ENCODE measurements around the gene XPO1.
"Not testable (repeated sequence)": the region's sequence is repeated elsewhere in the genome, so short reads cannot be mapped to it uniquely, and the experiment has no call there.

Gene XPO1, protein sequence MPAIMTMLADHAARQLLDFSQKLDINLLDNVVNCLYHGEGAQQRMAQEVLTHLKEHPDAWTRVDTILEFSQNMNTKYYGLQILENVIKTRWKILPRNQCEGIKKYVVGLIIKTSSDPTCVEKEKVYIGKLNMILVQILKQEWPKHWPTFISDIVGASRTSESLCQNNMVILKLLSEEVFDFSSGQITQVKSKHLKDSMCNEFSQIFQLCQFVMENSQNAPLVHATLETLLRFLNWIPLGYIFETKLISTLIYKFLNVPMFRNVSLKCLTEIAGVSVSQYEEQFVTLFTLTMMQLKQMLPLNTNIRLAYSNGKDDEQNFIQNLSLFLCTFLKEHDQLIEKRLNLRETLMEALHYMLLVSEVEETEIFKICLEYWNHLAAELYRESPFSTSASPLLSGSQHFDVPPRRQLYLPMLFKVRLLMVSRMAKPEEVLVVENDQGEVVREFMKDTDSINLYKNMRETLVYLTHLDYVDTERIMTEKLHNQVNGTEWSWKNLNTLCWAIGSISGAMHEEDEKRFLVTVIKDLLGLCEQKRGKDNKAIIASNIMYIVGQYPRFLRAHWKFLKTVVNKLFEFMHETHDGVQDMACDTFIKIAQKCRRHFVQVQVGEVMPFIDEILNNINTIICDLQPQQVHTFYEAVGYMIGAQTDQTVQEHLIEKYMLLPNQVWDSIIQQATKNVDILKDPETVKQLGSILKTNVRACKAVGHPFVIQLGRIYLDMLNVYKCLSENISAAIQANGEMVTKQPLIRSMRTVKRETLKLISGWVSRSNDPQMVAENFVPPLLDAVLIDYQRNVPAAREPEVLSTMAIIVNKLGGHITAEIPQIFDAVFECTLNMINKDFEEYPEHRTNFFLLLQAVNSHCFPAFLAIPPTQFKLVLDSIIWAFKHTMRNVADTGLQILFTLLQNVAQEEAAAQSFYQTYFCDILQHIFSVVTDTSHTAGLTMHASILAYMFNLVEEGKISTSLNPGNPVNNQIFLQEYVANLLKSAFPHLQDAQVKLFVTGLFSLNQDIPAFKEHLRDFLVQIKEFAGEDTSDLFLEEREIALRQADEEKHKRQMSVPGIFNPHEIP (N-terminal part only)

GRCh38 chr2:61538200-61538919, at the start of gene XPO1:
XPO1 (minus strand) TSS chr2:61538356; CDS start chr2:61533897, 4,459 bp downstream.
- peak; percentile 100 for DNase-seq

- DNase-seq = not testable (repeated sequence)
Observed at GRCh38 chr2:61586928-61587327, 48.8 kb upstream of the XPO1 start.

GRCh38 chr2:61585383-61585782, 47.2 kb upstream of the XPO1 start:
- DNase-seq = no peak

DNA sequence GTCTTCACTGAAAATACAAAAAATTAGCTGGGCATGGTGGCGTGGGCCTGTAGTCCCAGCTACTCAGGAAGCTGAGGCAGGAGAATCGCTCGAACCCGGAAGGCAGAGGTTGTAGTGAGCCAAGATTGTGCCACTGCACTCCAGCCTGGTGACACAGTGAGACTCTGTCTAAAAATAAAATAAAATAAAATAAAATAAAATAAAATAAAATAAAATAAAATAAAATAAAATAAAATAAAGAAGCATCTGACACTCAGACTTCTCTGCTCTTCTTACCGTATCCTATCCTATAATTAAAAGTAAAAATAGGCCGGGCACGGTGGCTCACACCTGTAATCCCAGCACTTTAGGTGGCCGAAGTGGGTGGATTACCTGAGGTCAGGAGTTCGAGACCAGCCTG, 46.2 kb upstream of the XPO1 start:
- DNase-seq = not testable (repeated sequence)

DNA sequence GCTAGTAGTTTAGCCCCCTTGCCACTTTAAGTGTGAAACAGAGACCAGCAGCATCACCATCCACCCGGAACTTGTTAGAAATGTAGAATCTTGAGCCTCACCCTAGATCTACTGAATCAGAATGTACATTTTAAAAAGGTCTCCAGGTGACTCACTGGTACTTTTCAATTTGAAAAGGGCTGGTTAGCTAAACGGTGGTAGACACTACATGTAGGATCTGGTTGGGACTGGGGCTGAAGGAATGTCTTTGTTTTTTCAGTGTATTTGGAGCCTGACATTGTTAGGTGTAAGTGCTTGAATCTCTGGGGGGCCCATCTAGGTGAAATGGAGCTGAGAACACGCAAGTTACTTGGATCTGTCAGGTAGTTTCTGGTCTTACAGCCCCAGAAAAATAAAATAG, 44.0 kb upstream of the XPO1 start:
- no peak for DNase-seq

- no peak for DNase-seq
Observed at GRCh38 chr2:61581716-61582115, 43.6 kb upstream of the XPO1 start.

DNA sequence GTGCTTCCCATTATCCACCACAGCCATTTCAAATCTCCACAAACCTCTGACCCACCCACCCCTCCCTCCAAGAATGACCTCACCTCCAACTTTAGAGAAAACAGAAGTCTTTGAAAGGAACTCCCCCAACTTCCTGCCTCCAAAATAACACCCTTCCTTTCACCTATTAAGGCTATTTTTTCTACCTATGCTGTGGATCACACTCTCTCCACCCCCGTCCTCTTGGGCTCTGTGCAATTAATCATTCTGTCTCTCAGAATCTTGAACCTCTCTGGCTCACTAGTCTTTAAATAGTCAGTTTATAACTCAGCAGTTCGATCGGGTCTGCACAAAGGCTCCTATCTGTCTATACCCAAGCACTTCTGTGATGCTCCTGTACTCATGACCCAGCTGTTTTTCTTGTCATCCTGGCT, 37.3 kb upstream of the XPO1 start:
- no peak for DNase-seq

- no peak for DNase-seq
Observed at GRCh38 chr2:61566566-61566965, 28.4 kb upstream of the XPO1 start.

GRCh38 chr2:61562615-61563014, 24.5 kb upstream of the XPO1 start:
- no peak for DNase-seq

- DNase-seq = no peak
Observed at GRCh38 chr2:61558160-61558559, 20.0 kb upstream of the XPO1 start.

GRCh38 chr2:61557381-61557780, 19.2 kb upstream of the XPO1 start:
- no peak for DNase-seq

DNA sequence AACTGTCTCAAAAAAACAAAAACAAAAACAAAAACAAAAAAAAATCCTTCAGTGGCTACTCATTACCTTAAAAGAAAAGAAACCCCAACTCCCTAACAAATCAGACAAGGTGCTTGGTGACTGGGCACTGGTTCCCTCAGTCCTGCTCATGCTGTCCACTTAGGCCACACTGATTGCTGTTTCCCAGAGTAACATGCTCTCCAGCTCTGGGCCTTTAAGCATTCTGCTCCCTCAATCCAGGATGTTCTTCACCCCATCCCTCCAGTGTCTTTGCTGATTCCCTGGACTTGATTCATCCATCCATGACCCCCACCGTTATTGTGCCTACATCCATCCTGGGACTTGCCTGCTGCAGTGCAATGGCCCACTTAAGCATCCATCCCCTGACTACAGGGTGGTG, 16.4 kb upstream of the XPO1 start:
- DNase-seq = no peak

DNA sequence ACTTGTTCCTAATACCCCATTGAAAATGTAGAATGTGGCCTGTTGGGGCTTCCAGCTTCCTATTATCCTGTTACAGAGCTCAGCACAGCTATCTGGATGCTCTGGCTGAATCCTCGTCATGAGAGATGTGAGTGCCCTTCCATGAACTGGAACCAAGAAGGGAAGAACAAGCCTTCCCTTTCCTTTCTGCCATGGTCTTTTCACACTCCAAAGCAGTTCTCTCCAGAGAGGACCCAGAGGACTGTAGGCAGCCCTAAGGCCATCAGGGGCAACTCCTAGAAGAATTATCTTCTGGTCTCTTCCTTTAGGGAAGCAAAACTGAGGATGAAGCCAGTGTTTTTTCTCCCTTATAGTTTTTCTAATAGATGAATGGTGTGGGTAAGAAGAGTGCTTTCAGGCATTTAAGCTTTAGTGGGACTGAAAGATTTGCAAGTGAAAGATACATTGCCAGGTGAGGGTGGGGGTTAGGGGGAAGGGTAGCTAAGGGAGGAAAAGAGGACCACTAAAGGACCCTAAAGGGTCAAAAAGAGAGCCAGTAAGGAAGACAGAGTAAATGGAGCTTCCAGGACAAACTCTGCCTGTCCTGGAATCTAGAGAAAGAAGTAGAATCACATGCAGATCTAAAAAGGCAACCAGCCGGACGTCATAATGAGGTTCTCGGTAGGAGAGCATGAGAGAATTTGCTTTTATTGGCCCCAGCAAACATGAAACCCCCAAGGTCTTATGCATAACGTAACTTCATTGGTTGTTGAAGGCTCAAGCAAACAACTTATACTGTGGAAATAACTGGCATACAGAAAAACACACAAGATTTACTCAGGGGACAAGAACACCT, 12.4 kb upstream of the XPO1 start:
- DNase-seq = no peak

DNA sequence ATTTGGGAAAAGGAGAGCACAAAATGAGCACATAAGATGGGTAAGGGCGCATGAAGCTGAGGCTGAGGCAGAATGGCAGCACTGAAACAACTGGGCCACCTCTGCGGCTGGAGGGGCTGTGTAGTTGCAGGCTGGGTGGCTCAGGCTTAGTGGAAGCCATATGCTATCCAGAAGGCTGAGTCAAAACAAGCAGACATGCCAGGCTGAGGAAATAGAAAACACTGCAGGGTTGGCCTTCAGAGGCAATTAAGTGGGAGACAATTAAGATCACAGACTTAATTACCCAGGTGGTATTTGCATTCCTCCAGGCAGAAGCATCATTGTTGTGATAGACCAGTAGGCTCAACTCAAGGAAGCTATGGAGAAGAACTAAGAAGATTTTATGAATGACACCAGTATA, 11.4 kb upstream of the XPO1 start:
- DNase-seq = no peak

DNA sequence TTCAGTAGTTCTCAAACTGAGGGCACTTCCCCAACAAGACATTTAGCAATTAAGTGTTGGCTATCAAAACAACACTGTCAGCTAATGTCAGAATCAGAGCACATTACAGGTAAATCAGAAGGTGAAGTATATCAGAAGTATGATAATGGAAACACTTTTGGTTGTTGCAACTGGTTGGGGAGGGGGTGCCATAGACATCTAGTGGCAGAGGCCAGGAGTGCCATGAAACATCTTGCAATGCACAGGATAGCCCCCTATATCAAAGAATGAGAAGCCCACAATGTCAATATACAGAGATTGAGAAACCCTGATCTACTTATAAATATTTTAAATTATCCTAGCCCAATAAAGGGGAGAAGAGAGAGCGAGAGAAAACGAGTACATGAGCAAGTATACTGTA, 4.9 kb upstream of the XPO1 start:
- no peak for DNase-seq

DNA sequence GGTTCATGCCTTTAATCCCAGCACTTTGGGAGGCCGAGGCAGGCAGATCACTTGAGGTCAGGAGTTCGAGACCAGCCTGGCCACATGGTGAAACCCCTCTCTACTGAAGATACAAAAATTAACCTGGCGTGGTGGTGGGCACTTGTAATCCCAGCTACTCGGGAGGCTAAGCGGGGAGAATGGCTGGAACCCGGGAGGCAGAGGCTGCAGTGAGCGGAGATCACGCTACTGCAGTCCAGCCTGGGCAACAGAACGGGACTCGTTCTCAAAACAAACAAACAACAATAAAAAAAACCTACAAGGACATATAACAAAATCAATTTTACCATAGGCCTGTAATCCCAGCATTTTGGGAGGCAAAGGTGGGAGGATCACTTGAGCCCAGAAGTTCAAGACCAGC, 2.0 kb upstream of the XPO1 start:
- DNase-seq = not testable (repeated sequence)

DNA sequence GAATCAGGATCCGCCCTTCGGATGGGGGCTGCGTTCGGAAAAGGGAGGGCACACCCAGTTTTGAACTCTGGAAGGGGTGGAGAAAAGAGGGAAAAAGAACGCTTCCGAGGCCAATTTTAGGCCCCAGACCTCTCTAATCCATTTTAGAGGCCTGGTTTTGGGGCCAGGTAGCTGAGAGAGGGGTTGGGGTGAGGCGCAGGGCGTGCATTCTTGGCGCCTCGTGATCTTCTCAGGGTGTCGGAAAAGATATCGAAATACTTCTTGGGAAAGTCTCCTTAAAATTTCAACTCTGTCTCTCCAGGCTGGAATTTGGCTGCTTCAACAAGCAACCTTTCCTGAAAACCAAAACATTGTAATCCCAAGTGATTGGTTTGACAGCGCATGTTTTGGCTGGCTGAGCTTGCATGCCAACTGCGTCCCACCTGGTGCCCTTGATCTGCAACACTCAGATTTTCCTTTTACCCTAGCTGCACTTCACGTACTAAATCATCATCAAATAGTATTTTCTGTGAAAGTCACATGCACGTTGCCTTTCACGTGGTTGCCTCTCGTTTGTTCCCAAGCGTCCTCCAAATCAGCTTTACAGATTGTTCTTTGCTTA, 864 bp upstream of the XPO1 start:
- DNase-seq = no peak

- no peak for DNase-seq
Observed at GRCh38 chr2:61537950-61538199, 281 bp downstream of the XPO1 start.

GRCh38 chr2:61537277-61537949, 743 bp downstream of the XPO1 start:
- no peak for DNase-seq

DNA sequence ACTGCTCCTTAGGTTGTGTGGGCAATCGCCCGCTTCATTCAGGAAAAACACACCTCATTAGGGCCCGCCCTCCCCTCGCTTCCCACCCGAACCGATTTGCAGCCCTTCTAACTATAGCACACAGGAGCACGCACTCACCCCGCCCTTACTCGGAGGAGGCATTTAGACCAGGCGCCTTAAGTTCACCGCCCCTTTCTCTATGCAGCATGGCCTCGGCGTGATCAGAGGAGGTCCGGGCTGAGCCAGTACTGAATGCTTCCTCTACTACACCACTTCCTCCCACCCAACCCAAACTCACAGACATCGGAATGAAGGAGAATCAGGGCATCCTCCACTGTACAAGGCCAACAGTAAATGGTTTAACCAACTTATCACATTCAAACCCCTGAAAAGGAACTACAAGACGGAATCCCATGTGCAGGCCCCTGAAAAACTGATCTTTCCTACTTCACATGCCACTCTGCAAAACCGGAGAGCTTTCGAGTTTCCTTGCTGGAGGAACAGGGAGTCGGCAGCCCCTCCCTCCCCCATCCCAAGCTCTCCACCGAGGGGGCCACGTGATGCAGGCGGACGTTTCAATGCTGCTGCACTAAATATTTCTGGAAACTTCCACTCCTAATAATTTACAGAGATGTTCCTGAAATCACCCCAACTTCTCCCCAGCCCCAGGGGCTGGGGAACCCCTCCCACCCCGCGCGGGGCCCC, 1.4 kb downstream of the XPO1 start:
- peak; percentile 82 for DNase-seq

DNA sequence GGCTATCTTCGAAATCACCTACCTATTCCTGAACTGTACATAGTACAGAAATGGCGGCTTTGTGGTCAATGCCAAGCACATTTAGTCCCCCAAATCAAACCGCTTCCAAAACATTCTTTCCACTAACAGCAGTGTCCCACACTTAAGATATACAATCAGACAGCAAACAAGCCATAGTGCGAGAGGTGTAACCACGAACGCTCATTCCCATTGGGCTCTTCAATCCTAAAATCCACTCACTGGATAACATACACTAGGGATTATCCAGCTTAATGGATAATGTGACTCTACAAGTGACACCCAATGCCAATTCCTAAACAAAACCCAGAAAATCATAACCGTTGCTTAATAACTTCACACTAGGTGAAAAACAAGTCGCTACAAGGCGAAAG, 2.0 kb downstream of the XPO1 start:
- no peak for DNase-seq

All from NK-92 treated with Interleukin-12 subunit alpha and Interleukin-12 subunit beta, amount 100 ng/mL, for 24 hours (cell line).